ENCODE measurements around the gene ACYP1.

The ACYP1 gene

GRCh38 chr14:75040507-75040906, 23.3 kb downstream of the ACYP1 start:
- no peak for DNase-seq

DNA sequence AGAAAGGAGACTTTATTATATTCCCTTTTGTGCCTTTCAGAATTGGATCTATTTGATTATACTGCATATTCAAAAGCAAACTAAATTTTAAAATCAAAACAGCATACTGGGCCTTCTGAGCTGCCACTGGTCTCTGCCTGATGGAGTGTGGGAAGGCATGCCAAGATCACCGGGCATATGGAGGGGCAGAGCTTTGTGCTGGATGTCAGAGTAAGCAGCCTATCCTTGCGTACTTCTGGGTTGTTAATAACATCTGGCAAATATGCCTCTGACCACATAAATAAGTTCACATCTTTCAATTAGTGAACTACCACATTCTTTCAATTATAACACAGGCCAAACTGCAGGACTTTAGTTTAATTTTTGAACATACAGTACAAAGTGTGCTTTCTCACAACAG, 30.9 kb downstream of the ACYP1 start:
- no peak for DNase-seq

DNA sequence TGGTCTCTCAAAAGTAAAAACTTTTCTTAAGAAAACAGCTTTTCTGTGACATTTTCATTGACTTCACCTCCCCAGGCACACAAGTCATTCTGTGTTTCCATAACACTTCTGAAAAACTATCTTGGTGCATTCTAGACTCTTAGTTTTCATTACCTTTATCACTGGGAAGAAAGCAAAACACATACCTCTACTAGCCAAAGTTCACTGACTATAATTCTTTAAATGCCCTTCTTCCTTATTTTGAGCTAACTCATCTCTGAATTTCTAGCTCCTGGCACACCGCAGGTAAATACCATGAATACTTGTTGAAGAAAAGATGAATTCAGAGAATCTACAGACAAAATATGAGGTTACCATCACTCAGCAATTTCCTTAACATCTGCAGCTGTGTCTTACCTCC, 33.7 kb downstream of the ACYP1 start:
- DNase-seq, result no peak

DNA sequence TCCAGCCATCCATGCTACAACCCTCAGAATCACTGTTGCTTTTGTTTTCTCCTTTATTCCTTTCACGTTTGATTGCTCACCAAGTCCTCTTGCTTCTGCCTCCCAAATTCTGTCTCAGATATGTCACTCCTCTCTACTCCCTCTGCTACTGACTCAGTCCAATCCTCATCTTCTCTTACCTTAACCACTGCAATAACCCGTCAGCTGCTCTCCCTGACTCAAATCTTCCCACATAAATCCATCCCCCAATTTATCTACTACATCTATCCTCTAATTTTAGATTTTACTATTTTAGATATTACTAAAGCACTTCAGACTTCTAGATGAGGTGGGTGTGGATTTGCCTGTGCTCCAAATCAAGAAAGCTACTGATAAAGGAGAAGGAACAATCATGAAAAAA, 37.9 kb downstream of the ACYP1 start:
- DNase-seq, result no peak

GRCh38 chr14:75025082-75025481, 38.7 kb downstream of the ACYP1 start:
- no peak for DNase-seq

DNA sequence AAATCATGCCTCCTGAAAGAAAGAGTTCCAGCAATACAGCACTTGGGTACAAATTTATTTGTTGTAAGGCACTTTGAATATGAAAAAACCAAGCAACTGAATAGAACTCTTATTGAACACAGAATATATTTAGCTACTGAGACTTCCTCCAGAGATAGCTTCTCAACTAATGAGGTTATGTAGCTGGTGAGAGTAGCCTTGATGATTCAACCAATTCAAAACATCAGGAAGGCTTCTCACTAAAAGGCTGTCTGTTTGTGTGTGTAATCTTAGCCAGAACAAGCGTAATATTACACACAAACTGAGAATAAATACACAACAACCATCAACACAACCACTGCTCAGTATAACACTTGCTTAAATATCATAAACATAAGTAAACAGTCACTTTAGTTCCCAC, 40.7 kb downstream of the ACYP1 start:
- DNase-seq, result no peak

DNA sequence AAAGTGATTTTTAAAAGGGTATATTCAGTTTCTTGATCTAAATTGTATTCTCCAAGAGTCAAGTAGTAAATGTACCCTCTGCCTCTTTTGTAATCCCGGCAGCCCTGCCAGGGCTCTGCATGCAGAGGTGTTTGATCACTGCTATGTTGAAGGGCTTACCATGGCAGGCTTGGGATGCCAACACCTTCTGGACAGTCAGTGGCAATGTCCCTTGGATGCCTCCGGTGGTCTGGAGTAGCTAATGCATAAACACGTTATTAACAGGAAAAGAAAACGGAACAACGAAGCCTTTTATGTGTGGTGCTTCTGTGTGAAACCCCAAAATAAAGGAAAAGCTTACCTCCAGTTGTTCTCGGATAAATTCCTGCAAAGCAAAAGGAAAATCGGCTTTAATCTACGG, 41.2 kb downstream of the ACYP1 start:
- no peak for DNase-seq

GRCh38 chr14:75018694-75019093, 45.1 kb downstream of the ACYP1 start:
- no peak for DNase-seq

- no peak for DNase-seq
These were observed 47.0 kb downstream of the ACYP1 start for GRCh38 chr14:75016815-75017214.

- no peak for DNase-seq
These were observed 48.3 kb downstream of the ACYP1 start for GRCh38 chr14:75015496-75015895.

- DNase-seq, result no peak
These were observed 50.5 kb downstream of the ACYP1 start for GRCh38 chr14:75013290-75013689.

DNA sequence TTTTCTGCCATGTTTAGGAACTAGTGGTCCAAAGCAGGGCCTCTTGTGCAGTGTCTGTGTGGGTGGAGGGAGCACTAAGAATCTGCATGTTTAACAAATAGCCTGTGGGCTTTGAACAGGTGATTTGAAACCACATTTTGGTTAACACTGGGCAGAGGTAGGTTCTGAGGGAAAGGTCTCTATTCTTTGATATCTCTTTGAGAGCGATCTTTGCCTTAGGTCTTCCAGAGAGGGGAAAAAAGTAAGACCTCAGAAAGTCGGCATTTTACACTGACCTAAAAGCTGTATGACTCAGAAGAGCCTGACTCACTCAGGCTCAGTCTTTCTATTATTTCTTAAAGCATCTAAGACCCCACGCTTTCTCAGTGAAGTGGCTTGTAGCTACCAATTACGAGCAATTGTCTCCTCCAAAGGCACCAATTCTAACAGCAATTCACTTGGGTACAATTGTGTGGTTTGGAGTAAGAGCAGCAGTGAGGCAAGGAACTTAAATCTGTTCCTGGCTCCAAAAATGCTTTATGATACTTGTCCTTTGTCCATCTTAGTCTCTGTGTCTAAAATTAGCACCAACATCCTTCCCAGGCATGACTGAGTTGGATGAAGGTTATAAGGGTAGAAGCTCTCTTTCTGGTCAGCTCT, 52.3 kb downstream of the ACYP1 start:
- DNase-seq, result no peak

DNA sequence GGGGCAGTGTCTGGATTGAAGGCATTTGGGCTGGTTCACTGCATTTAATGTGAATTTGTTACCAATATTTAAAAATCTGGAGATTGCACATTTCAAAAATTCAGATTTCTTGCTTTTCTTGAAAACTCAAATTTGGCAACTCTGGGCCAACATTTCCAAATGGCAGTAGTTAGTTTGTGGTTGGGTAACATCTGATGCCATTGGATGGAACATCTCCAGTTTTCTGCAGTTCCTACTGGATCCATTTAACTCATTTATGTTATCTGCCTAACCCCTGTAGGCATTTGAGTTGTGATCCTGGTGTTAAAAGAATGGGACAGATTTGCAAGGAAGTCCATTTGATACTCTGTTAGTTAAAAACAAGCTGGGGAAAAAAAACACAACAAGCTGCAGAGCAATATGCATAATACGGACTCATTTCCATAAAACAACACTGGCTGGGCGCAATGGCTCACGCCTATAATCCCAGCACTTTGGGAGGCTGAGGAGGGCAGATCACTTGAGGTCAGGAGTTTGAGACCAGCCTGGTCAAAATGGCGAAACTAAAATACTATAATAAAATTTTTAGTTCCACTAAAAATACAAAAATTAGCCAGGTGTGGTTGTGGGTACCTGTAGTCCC, 53.2 kb downstream of the ACYP1 start:
- no peak for DNase-seq

- no peak for DNase-seq
These were observed 54.6 kb downstream of the ACYP1 start for GRCh38 chr14:75009176-75009575.

DNA sequence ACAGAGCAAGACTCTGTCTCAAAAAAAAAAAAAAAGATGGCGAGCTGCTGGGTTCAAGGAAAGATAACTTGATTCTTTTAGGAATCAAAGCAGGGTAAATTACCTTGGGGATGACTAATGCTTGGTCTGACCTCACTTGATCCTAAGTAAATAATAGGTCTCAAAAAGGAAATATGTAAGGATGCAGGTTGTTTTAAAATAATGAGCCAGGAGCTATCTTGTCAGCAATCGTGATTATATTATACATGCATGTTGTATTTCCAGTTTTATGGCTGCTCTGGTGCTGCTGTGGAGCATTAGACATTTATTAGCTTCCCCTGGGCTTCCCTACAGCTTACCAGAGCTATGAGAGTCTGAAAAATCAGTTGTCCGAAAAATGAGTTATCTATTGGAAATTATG, 58.5 kb downstream of the ACYP1 start:
- DNase-seq, result no peak

DNA sequence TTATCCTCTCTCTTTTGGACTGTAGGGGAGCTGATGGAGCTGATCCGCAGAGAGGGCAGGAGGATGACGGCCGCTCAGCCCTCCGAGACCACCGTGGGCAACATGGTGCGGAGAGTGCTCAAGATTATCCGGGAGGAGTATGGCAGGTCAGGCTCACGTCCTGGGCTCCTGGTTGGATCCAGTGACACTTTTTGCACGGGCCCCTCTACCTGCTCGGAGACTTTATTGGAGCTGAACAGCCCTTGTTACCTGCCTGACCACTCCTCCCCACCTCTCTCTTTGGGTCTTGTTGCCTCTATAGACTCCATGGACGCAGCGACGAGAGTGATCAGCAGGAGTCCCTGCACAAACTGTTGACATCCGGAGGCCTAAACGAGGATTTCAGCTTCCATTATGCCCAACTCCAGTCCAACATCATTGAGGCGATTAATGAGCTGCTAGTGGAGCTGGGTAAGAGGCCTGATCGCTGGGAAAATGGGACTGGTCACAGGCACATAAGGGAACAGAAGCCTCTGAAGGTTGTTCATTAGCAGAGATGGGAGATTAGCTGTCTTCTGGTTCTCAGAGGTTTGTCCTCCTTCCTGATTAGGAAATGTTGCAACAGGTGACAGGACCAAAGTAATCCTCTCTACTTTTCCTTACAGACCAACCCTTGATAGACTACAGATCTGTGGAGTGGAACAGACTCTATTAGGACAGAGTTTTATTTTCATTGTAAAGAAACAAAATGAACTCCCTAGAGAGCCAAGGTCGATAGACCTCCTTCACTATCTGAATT, 60.4 kb downstream of the ACYP1 start:
- DNase-seq, result no peak
